HG02973 (cell line): ENCODE data around the gene FMN1.

ENCODE experiments used
- ATAC-seq: cut with Tn5 transposase; IDR thresholded peaks from one replicate; pipeline ENCODE4 v1.9.1; 2021; ENCODE audit warnings: moderate library complexity; ENCODE audit not compliant: unreplicated experiment

The FMN1 gene

GRCh38 chr15:33155691-33156420 is 38.7 kb downstream of the FMN1 start:
- no peak for ATAC-seq

GRCh38 chr15:33154351-33155166 is 40.0 kb downstream of the FMN1 start:
- no peak for ATAC-seq

- ATAC-seq: no peak
Observed at GRCh38 chr15:33153548-33153947, 41.0 kb downstream of the FMN1 start.

GRCh38 chr15:33152502-33153109 is 41.9 kb downstream of the FMN1 start:
- no peak for ATAC-seq

- no peak for ATAC-seq
Observed at GRCh38 chr15:33150971-33151370, 43.5 kb downstream of the FMN1 start.

GRCh38 chr15:33150431-33150941 is 44.0 kb downstream of the FMN1 start:
- no peak for ATAC-seq

GRCh38 chr15:33149919-33150318 is 44.6 kb downstream of the FMN1 start:
- ATAC-seq: no peak

GRCh38 chr15:33148129-33148751 is 46.3 kb downstream of the FMN1 start:
- no peak for ATAC-seq

GRCh38 chr15:33146051-33146450 is 48.5 kb downstream of the FMN1 start:
- ATAC-seq: no peak

- no peak for ATAC-seq
Observed at GRCh38 chr15:33145447-33145846, 49.1 kb downstream of the FMN1 start.

- ATAC-seq: no peak
Observed at GRCh38 chr15:33142708-33143107, 51.8 kb downstream of the FMN1 start.

GRCh38 chr15:33138000-33138399 is 56.5 kb downstream of the FMN1 start:
- ATAC-seq: no peak

- no peak for ATAC-seq
Observed at GRCh38 chr15:33137101-33137500, 57.4 kb downstream of the FMN1 start.

GRCh38 chr15:33136353-33136752 is 58.2 kb downstream of the FMN1 start:
- ATAC-seq: no peak

GRCh38 chr15:33135355-33135781 is 59.1 kb downstream of the FMN1 start:
- no peak for ATAC-seq

- ATAC-seq: no peak
Observed at GRCh38 chr15:33132722-33133345, 61.7 kb downstream of the FMN1 start.

GRCh38 chr15:33132233-33132580 is 62.3 kb downstream of the FMN1 start:
- ATAC-seq: no peak

- ATAC-seq: no peak
Observed at GRCh38 chr15:33131552-33132232, 62.8 kb downstream of the FMN1 start.

- no peak for ATAC-seq
Observed at GRCh38 chr15:33126559-33127290, 67.8 kb downstream of the FMN1 start.
